HuH-7 (cell line): ENCODE measurements around the gene ZNF793.

Experiments used
- DNase-seq: peaks from one replicate; pipeline ENCODE4 v3.0.0; 2011; ENCODE audit warnings: low spot score

The ZNF793 gene

GRCh38 chr19:37506387-37507166, at the start of gene ZNF793:
ZNF793 (plus strand) TSS chr19:37506939; CDS start chr19:37523440, 16,501 bp downstream.
- DNase-seq: no peak

DNA sequence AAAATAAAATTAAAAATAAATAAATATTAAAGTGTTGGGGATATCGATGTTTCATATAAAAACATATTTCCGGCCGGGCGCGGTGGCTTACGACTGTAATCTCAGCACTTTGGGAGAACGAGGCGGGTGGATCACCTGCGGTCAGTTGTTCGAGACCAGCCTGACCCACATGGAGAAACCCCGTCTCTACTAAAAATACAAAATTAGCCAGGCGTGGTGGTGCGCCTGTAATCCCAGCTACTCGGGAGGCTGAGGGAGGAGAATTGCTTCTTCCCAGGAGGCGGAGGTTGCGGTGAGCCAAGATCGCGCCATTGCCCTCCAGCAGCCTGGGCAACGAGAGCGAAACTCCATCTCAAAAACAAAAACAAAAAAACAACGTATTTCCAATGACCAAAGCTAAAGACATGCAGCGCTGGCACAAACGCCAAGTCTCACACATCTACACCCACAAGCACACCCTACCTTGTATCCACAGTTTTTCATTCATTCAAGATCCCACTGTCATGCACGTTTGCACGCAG, 40.4 kb upstream of the ZNF793 start:
- DNase-seq: no peak

DNA sequence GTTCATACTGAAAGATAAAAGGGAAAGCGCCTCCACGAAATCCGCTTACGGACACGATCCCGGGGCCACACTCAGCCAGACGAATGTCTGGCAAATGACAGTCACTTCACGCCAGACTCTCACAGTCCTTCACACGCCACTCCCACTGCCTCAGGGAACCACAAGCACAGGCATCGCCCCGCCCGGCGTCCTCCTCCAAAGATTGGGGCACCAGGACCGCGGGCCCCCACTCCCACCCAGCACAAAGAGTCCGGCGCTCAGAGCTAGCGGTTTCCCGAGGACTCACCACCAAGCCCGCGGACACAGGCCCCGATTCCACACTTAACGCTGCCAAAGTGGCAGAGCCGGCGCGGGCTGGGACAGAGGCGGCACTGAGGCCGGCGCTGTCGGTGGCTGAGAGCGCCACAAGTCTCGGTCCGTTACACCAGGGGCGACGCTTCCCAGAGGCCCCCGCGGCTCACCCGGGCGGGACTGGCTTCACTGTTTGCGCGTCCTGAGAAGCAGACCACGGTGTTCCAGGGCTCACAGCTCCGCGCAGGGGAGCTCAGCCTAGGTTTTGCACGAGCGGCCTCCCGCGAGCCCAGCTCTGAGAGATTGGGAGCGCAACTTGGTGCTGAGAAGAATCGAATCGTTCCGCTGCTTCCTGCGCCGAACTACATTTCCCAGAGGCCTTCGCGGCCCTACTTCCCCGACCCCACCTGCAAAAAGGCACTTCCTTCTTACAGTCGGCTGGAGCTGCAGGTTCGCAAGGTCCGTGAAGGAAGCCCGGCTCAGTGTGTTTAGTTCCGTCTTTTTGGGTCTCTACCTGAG, 39.7 kb upstream of the ZNF793 start, which contains the start of gene ZNF569:
Gene ZNF569 (minus strand): TSS at position 647 of the 810 bp plus-strand sequence. CDS start 22,523 bp downstream, outside the sequence.
- DNase-seq: peak; percentile 85

- no peak for DNase-seq
These were observed 39.1 kb upstream of the ZNF793 start for GRCh38 chr19:37467608-37468090.

DNA sequence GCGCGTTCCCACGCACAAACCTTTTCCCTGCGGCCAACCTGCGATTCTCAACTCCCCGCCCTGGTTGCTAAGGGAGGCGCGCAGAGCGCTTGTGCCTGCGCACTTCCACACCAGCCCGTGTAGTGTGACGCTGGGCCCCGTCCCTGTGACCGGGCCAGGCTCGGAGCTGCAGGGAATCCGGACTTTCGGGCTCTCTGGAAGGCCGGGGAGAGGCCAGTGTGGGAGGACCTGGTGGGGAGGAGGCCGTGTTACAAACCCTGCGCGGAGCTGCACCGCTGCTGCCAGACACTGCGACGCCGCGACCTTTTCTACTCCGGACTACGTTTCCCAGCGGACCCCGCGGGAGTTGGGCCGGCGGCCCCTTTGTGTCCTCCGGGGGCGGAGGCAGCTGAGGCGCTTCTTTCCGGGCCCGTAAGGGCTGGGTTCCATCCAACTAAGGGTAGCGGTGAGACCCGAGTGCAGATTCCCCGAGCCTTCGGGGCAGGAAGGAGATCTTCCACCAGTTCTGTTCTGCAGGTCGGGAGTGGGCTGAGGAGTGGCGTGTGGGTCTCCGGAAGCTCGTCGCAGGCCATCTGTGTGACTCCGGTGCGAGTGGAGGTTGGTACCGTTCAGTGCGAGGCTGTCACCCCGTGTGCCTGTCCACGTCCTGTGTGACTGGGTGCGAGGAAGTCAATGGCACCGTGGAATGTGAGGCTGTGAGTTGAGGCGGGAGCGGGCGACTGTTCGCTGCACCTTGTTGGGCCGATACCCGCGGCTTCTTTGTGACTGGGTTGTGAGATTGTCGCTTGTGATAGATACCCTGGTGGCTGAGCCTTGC, 37.6 kb upstream of the ZNF793 start, which contains the start of gene ZNF570:
Gene ZNF570 (plus strand): TSS at position 396 of the 817 bp plus-strand sequence. CDS start 999 bp downstream, outside the sequence.
- peak; percentile 56 for DNase-seq

DNA sequence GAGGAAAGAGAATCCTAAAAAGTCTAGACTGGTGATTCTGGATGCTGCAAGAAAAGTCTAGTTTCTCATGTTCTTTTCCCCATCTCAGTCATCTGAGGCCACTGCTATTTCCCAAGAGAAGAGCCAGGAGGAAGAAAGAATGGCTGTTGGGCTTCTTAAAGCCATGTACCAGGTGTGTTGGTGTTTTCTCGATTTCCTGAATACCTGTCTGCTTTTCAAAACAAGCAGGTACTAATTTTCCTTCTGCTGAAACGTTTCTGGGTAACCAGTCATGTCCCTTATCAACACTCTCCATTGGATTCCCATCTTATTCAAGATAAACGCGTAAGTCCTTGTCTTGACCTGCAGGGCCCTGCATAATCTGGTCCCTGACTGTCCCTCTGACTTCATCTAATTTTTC, 36.5 kb upstream of the ZNF793 start:
- DNase-seq: no peak

- no peak for DNase-seq
These were observed 34.6 kb upstream of the ZNF793 start for GRCh38 chr19:37472165-37472564.

DNA sequence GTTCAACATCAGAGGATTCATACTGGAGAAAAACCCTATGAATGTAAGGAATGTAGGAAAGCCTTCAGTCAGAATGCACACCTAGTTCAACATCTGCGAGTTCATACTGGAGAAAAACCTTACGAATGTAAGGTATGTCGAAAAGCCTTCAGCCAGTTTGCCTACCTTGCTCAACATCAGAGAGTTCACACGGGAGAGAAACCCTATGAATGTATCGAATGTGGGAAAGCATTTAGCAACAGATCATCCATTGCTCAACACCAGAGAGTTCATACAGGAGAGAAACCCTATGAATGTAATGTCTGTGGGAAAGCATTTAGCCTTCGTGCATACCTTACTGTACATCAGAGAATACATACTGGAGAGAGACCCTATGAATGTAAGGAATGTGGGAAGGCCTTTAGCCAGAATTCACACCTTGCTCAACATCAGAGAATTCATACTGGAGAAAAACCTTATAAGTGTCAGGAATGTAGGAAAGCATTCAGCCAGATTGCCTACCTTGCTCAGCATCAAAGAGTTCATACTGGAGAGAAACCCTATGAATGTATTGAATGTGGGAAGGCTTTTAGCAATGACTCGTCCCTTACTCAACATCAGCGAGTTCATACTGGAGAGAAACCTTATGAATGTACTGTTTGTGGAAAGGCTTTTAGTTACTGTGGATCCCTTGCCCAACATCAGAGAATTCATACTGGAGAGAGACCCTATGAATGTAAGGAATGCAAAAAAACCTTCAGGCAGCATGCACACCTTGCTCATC, 22.2 kb upstream of the ZNF793 start:
- no peak for DNase-seq

GRCh38 chr19:37492213-37492612, 14.5 kb upstream of the ZNF793 start:
- no peak for DNase-seq

DNA sequence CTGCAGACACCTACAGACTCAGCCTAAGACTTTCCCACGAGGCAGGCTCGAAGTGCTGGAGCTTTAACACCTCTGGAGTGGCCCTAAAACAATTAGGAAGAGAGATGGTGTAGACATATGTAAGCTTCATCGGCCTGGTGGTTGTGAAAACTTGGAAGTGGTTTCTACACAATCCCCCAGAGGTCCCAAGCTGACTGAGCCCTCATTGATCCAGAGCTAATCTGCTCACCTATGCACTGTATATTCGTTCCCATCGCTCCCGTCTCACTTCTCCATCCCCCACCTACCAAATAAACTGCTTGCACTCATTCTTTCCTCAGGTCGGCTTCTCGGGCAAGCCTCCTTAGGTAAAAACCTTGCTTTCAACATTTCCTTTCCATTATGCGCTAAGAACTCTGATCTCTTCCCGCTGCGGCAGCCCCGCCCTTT, 767 bp upstream of the ZNF793 start:
- DNase-seq: no peak

DNA sequence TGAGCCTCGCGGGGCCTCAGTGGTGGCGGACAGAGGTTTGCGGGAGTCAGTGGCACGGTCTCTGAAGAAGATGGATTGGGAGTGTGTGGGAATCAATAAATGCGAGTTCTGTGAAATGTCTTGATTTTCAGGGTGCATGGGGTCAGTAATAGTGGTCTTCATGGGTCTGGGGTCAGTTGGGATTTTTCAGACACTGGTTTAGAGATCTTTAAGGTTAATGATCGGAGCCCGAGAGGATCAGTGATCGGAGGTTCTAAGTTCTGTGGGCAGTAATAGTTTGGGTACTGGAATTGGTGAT, 377 bp downstream of the ZNF793 start:
- DNase-seq: no peak

DNA sequence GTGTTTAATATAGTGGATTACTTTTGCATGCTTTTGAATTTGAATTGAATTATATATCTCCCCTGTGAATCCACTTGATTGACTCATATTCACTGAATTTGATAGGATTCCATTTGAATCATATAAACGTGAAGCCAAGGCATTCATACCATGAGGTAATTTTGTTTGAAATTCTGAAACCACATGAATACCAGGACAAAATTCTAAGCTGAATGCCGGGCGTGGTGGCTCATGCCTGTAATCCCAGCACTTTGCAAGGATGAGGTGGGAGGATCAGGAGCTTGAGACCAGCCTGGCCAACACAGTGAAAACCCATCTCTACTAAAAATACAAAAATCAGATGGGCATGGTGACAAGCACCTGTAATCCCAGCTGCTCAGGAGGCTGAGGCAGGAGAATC, 4.4 kb downstream of the ZNF793 start:
- no peak for DNase-seq

DNA sequence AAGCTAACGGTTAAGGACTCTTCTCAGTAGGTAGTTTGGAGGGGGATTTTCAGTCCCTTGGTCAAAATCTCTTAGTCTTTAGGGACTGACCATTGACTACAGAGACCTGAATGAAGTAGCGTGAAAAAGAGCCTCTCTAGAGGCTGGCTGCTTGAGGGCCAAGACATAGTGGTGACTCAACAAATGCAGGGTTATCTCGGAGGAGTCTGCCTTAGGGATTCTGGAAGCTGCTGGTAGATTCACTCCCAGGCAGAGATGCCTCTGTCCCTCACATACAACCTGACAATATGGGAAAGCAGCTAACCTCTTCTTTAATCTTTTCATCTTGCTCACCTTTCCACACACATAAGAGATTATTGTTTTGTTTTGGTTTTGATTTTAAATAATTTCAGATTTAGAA, 5.1 kb downstream of the ZNF793 start:
- no peak for DNase-seq

DNA sequence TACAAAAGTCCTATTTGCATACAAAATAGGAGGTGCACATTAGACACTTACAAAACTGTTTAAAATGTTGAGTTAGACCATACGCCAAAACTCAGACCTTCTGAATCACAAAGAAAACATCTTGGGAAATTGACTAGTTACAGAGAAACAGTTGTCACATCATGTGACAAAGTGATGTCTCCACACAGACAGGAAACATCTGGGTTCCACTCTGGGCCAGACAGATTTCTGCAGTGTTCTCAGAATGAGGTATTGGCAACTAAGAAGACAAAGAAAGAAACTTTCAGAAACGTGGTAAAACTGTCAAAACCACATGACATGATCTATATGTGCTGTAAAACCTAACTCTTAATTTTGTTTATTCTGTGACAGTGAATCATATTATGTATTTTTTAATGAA, 6.7 kb downstream of the ZNF793 start:
- DNase-seq: no peak

- no peak for DNase-seq
These were observed 13.2 kb downstream of the ZNF793 start for GRCh38 chr19:37519890-37520289.

GRCh38 chr19:37537391-37537947, 30.7 kb downstream of the ZNF793 start:
- DNase-seq: no peak

DNA sequence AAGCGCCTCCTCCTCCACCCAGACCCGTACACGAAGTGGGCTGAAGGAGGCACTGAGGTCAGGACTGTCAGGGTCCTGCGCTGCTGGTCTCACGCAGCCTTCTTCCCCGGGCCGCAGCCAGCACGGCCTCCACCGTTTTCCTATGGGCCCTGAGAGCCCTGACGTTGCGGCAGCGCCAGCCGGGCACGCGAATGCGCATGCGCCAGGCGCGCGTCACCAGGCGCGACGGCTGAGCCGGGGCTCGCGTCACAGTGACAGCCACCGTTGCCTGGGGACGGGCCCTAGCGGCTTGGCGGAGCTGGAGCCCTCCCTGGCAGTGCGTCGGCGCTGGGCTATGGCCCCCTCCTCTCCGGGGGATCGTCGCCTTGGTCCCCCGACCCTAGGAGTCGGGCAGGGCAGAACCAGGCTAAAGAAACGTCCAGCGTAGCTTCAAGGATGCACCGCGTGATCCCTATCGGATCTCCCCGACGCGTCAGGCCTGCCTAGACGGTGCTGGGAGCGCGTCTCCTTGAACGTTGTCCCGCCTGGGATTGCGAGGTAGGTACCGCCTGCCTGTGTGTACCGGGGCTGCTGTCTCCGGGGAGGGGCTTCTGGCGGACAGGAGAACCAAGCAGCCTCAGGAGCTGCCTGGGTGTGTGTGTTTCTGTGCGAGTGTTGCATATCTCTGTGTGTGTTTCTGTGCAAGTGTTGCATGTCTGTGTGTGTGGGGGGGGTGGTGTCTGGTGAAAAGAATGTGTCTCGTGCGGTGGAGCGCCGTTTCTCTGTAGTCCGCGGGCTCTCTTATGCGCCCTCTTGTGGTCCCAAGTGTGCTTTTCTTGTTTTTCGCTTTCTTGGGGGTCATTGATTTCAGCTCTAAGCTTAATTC, 44.6 kb downstream of the ZNF793 start:
- DNase-seq: peak; percentile 75

GRCh38 chr19:37563518-37563917, 56.8 kb downstream of the ZNF793 start:
- no peak for DNase-seq

DNA sequence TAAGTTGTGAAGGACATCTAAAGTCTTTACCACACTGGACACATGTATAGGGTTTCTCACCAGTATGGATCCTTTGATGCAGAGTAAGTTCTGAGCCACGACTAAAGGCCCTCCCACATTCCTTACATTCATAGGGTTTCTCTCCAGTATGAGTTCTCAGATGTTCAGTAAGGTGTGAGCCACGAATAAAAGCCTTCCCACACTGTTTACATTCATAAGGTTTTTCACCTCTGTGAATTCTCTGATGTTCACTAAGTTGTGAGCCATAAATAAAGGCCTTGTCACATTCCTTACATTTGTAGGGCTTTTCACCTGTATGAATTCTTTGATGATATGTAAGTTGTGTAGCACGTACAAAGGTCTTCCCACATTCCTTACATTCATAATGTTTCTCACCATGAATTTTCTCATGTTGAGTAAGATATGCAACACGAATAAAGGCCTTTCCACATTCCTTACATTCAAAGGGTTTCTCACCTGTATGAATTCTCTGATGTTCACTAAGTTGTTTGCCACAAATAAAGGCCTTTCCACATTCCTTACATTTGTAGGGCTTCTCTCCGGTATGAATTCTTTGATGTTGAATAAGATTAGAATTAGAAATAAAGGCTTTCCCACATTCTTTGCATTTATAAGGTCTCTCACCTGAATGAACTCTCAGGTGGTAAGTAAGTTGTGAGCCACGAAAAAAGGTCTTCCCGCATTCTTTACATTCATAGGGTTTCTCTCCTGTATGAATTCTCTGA, 58.1 kb downstream of the ZNF793 start:
- DNase-seq: no peak
